ENCODE results near the gene VPS33A.
"Not testable (repeated sequence)": the region's sequence is repeated elsewhere in the genome, so short reads cannot be mapped to it uniquely, and the experiment has no call there.

Gene VPS33A

GRCh38 chr12:122203301-122204166 lies 62.8 kb downstream of the VPS33A start, which contains the start of gene B3GNT4:
B3GNT4 (plus strand) TSS chr12:122203709; CDS start chr12:122204619, 910 bp downstream.
- DNase-seq = peak; percentile 75

- not testable (repeated sequence) for DNase-seq
Observed at GRCh38 chr12:122202811-122203210, 63.5 kb downstream of the VPS33A start.

GRCh38 chr12:122202017-122202416 lies 64.3 kb downstream of the VPS33A start:
- DNase-seq = no peak

- no peak for DNase-seq
Observed at GRCh38 chr12:122201381-122201780, 64.9 kb downstream of the VPS33A start.

- DNase-seq = no peak
Observed at GRCh38 chr12:122200541-122201175, 65.6 kb downstream of the VPS33A start.

GRCh38 chr12:122199484-122200355 lies 66.6 kb downstream of the VPS33A start:
- DNase-seq = no peak

- DNase-seq = no peak
Observed at GRCh38 chr12:122197612-122197966, 68.7 kb downstream of the VPS33A start.

GRCh38 chr12:122195405-122195804 lies 70.9 kb downstream of the VPS33A start:
- no peak for DNase-seq

GRCh38 chr12:122194804-122195203 lies 71.5 kb downstream of the VPS33A start:
- DNase-seq = no peak

GRCh38 chr12:122192441-122192840 lies 73.9 kb downstream of the VPS33A start:
- DNase-seq = no peak

GRCh38 chr12:122190842-122191668 lies 75.2 kb downstream of the VPS33A start:
- peak; percentile 72 for DNase-seq

GRCh38 chr12:122189626-122190475 lies 76.4 kb downstream of the VPS33A start:
- DNase-seq = no peak

GRCh38 chr12:122187466-122187865 lies 78.8 kb downstream of the VPS33A start:
- no peak for DNase-seq

- DNase-seq = no peak
Observed at GRCh38 chr12:122185494-122186082, 80.7 kb downstream of the VPS33A start.

- DNase-seq = no peak
Observed at GRCh38 chr12:122185079-122185478, 81.2 kb downstream of the VPS33A start.

- DNase-seq = no peak
Observed at GRCh38 chr12:122184517-122184916, 81.8 kb downstream of the VPS33A start.

- DNase-seq = no peak
Observed at GRCh38 chr12:122183588-122183940, 82.7 kb downstream of the VPS33A start.

GRCh38 chr12:122182887-122183587 lies 83.3 kb downstream of the VPS33A start, which contains the start of gene LRRC43:
LRRC43 (plus strand) TSS chr12:122183123; CDS start chr12:122183145, 22 bp downstream.
- DNase-seq = peak; percentile 37

All from activated naive CD4-positive, alpha-beta T cell treated with anti-CD3 and anti-CD28 coated beads, Interleukin-2, amount 50 U/mL, for 16 hours (primary cell).